Mesenchymal stem cell (in vitro differentiated cells and primary cell): ENCODE measurements around the gene BSDC1. TPM values are rescaled to one million over a fixed set of nuclear protein-coding genes. Genes with fewer than 3 reads are reported as not detected.
"Not testable (repeated sequence)": the region's sequence is repeated elsewhere in the genome, so short reads cannot be mapped to it uniquely, and the experiment has no call there.

ENCODE experiments used
- DNase-seq: peaks from one replicate; pipeline ENCODE4 v3.0.0-alpha.2; 2013
- H2AFZ ChIP-seq: one replicate; pipeline ENCODE4 v1.6.1; 2013; ENCODE audit warnings: low read depth, mild to moderate bottlenecking, control low read depth, inconsistent platforms, low read length, moderate library complexity
- H2AK5ac ChIP-seq: 2 replicates; pipeline ENCODE4 v1.6.1; 2013; ENCODE audit warnings: low read length, moderate library complexity, mild to moderate bottlenecking, inconsistent platforms; ENCODE audit not compliant: severe bottlenecking
- H2BK120ac ChIP-seq: one replicate; pipeline ENCODE4 v1.6.1; 2013; ENCODE audit warnings: low read depth, mild to moderate bottlenecking, inconsistent platforms, low read length, moderate library complexity
- H2BK12ac ChIP-seq, 2 experiments: one replicate each; pipeline ENCODE4 v1.6.1; 2013; ENCODE audit warnings: inconsistent platforms in 2 of 2, low read length in 2 of 2, mild to moderate bottlenecking in 2 of 2, moderate library complexity in 2 of 2, control low read depth in 1 of 2
- H2BK15ac ChIP-seq: one replicate; pipeline ENCODE4 v1.6.1; 2013; ENCODE audit warnings: mild to moderate bottlenecking, low read depth, inconsistent platforms; ENCODE audit not compliant: poor library complexity, severe bottlenecking
- H2BK5ac ChIP-seq: 2 replicates; pipeline ENCODE4 v1.6.1; 2013; ENCODE audit warnings: low read depth, mild to moderate bottlenecking, low read length, control low read depth, inconsistent platforms; ENCODE audit not compliant: poor library complexity, severe bottlenecking
- H3K14ac ChIP-seq, 2 experiments: one replicate each; pipeline ENCODE4 v1.6.1; 2013; ENCODE audit warnings: inconsistent platforms in 2 of 2, low read length in 2 of 2, control low read depth in 1 of 2, mild to moderate bottlenecking in 1 of 2, moderate library complexity in 1 of 2
- H3K18ac ChIP-seq, 2 experiments: one replicate each; pipeline ENCODE4 v1.6.1; 2013; ENCODE audit warnings: inconsistent platforms in 2 of 2, low read length in 2 of 2, control low read depth in 1 of 2, low read depth in 1 of 2, mild to moderate bottlenecking in 1 of 2
- H3K23ac ChIP-seq, 2 experiments: one replicate each; pipeline ENCODE4 v1.6.1; 2013; ENCODE audit warnings: inconsistent platforms in 2 of 2, low read length in 2 of 2, mild to moderate bottlenecking in 2 of 2, moderate library complexity in 2 of 2, control low read depth in 1 of 2
- H3K27ac ChIP-seq: 2 replicates; pipeline ENCODE4 v1.5.1; 2013; ENCODE audit warnings: mild to moderate bottlenecking, moderate library complexity, low read length, control low read depth, inconsistent platforms; ENCODE audit not compliant: poor library complexity, severe bottlenecking
- H3K27me3 ChIP-seq, 2 experiments: 2 replicates each; pipeline versions ENCODE4 v1.6.1 to v1.7.0; 2013; ENCODE audit warnings: low read length in 2 of 2, mild to moderate bottlenecking in 2 of 2, moderate library complexity in 2 of 2, control low read depth in 1 of 2, inconsistent platforms in 1 of 2; ENCODE audit not compliant: control insufficient read depth in 1 of 2, insufficient read depth in 1 of 2
- H3K36me3 ChIP-seq, 2 experiments: 2 replicates each; pipeline versions ENCODE4 v1.6.1 to v1.7.0; 2013; ENCODE audit warnings: low read length in 2 of 2, control low read depth in 1 of 2, inconsistent platforms in 1 of 2, low read depth in 1 of 2, mild to moderate bottlenecking in 1 of 2; ENCODE audit not compliant: insufficient read depth in 2 of 2, control insufficient read depth in 1 of 2
- H3K4ac ChIP-seq, 2 experiments: one replicate each; pipeline ENCODE4 v1.6.1; 2013; ENCODE audit warnings: inconsistent platforms in 2 of 2, low read length in 2 of 2, mild to moderate bottlenecking in 2 of 2, moderate library complexity in 2 of 2, control low read depth in 1 of 2, low read depth in 1 of 2
- H3K4me1 ChIP-seq: 2 replicates; pipeline ENCODE4 v1.6.1; 2013; ENCODE audit warnings: low read depth, low read length, control low read depth; ENCODE audit not compliant: control insufficient read depth, insufficient read depth
- H3K4me2 ChIP-seq: 2 replicates; pipeline ENCODE4 v1.6.1; 2013; ENCODE audit warnings: low read length, mild to moderate bottlenecking, inconsistent platforms; ENCODE audit not compliant: poor library complexity, severe bottlenecking
- H3K4me3 ChIP-seq, 2 experiments: 2 replicates each; pipeline versions ENCODE4 v1.5.1 to v1.7.0; 2013; ENCODE audit warnings: low read length in 2 of 2, mild to moderate bottlenecking in 2 of 2, control low read depth in 1 of 2, low read depth in 1 of 2; ENCODE audit not compliant: insufficient read depth in 1 of 2
- H3K79me1 ChIP-seq: replicated peaks from 2 replicates; pipeline ENCODE4 v1.6.1; 2013; ENCODE audit warnings: mild to moderate bottlenecking, control low read depth, low read length, inconsistent platforms; ENCODE audit not compliant: poor library complexity, severe bottlenecking
- H3K9ac ChIP-seq: 2 replicates; pipeline ENCODE4 v1.7.0; 2013; ENCODE audit warnings: mild to moderate bottlenecking, low read length, moderate library complexity
- H3K9me3 ChIP-seq: 2 replicates; pipeline ENCODE4 v1.7.0; 2013; ENCODE audit warnings: mild to moderate bottlenecking, low read length; ENCODE audit not compliant: control insufficient read depth
- H4K8ac ChIP-seq: one replicate; pipeline ENCODE4 v1.6.1; 2013; ENCODE audit warnings: inconsistent platforms, mild to moderate bottlenecking, low read length, moderate library complexity
- H4K91ac ChIP-seq: one replicate; pipeline ENCODE4 v1.6.1; 2013; ENCODE audit warnings: mild to moderate bottlenecking, low read length, inconsistent platforms
- WGBS: methylation state at CpG from one replicate; pipeline ENCODE4 v1.1.7; 2013; ENCODE audit warnings: mixed read lengths; 5-methylcytosine and 5-hydroxymethylcytosine counted together
- polyA plus RNA-seq, 2 experiments: library from polyadenylated mRNA; stranded (reverse); fragments of 200-250 nt; gene quantifications; one replicate each; pipeline ENCODE4 v1.2.3, GENCODE V29; 2013

Gene BSDC1
- polyA plus RNA-seq (2013, experiment 1 of 2): 35.1 TPM
- polyA plus RNA-seq (2013, experiment 2 of 2): 33.7 TPM

- H2BK12ac ChIP-seq: no peak within 1 kb of the TSS
- peaks cover 9% of the 10 kb centered on the region for H3K4me1 ChIP-seq
- peak within 1 kb of the TSS; percentile 41 to 64 for H3K18ac ChIP-seq
- H3K27me3 ChIP-seq: no peaks in the 10 kb centered on the region
- H3K9ac ChIP-seq: peak within 1 kb of the TSS; percentile 99
- no peak within 1 kb of the TSS for H2BK5ac ChIP-seq
- peak within 1 kb of the TSS; percentile 33 for H2BK15ac ChIP-seq
- WGBS: under 1% methylated on average over 48 of the region's 48 CpGs
- peak within 1 kb of the TSS; percentile 56 to 58 for H3K4ac ChIP-seq
- peak within 1 kb of the TSS; percentile 30 for H2BK120ac ChIP-seq
- H4K91ac ChIP-seq: peak within 1 kb of the TSS; percentile 80
- no peaks in the 10 kb centered on the region for H3K9me3 ChIP-seq
- H3K27ac ChIP-seq: peak within 1 kb of the TSS; percentile 78
- H3K4me3 ChIP-seq: peak within 1 kb of the TSS; percentile 80 to 92
- H3K4me2 ChIP-seq: peak within 1 kb of the TSS; percentile 82
- peak; percentile 100 for DNase-seq
- H2AFZ ChIP-seq: peak within 1 kb of the TSS; percentile 56
- no peak within 1 kb of the TSS for H2AK5ac ChIP-seq
- peak within 1 kb of the TSS in 1 of 2 experiments; percentile 28 for H3K14ac ChIP-seq
- peaks cover 16 to 31% of the 10 kb centered on the region in 2 experiments for H3K36me3 ChIP-seq
- peaks cover 23% of the 10 kb centered on the region for H3K79me1 ChIP-seq
- H3K23ac ChIP-seq: no peak within 1 kb of the TSS
- H4K8ac ChIP-seq: peak within 1 kb of the TSS; percentile 88
Measured at GRCh38 chr1:32394141-32394889, at the start of gene BSDC1. BSDC1 (minus strand) TSS chr1:32394441; CDS start chr1:32394414, 27 bp downstream.

GRCh38 chr1:32441467-32441866, 47.2 kb upstream of the BSDC1 start:
- H3K9ac ChIP-seq, H3K79me1 ChIP-seq, H3K23ac ChIP-seq, H3K9me3 ChIP-seq, H3K4me3 ChIP-seq, H4K91ac ChIP-seq, H2BK12ac ChIP-seq, H2AK5ac ChIP-seq, H3K18ac ChIP-seq, H3K14ac ChIP-seq, H3K4ac ChIP-seq, H4K8ac ChIP-seq, H3K36me3 ChIP-seq, H3K4me1 ChIP-seq, DNase-seq, H2AFZ ChIP-seq, H2BK120ac ChIP-seq, H2BK5ac ChIP-seq, H3K4me2 ChIP-seq, H2BK15ac ChIP-seq, H3K27ac ChIP-seq: not testable (repeated sequence)
- peaks cover 13 to 16% of the 10 kb centered on the region in 2 experiments for H3K27me3 ChIP-seq
- 93% methylated on average over 10 of the region's 10 CpGs for WGBS

- H3K4me2 ChIP-seq, H3K9me3 ChIP-seq, H2BK120ac ChIP-seq, H2BK12ac ChIP-seq, H3K4me1 ChIP-seq, H2AFZ ChIP-seq, H2BK5ac ChIP-seq, H3K18ac ChIP-seq, H4K91ac ChIP-seq, H3K4me3 ChIP-seq, H3K27ac ChIP-seq, H2BK15ac ChIP-seq, DNase-seq, H4K8ac ChIP-seq, H3K9ac ChIP-seq, H3K4ac ChIP-seq, H3K79me1 ChIP-seq, H2AK5ac ChIP-seq, H3K36me3 ChIP-seq, H3K14ac ChIP-seq, H3K23ac ChIP-seq: not testable (repeated sequence)
- peaks cover 12 to 13% of the 10 kb centered on the region in 2 experiments for H3K27me3 ChIP-seq
- 88% methylated on average over 1 of the region's 4 CpGs for WGBS
Measured at GRCh38 chr1:32438777-32439176, 44.5 kb upstream of the BSDC1 start.

- Histone ChIP-seq H2AFZ (no peak overlapping the region), H3K9ac (no peak overlapping the region), H3K23ac (no peak overlapping the region), H2BK120ac (no peak overlapping the region), H3K4me1 (no peaks in the 10 kb centered on the region), H4K8ac (no peak overlapping the region), H2BK12ac (no peak overlapping the region), H3K18ac (no peak overlapping the region), H3K4me2 (no peak overlapping the region), H3K4ac (no peak overlapping the region), H3K9me3 (peaks cover 7% of the 10 kb centered on the region), H3K27me3 (peaks cover 7 to 13% of the 10 kb centered on the region in 2 experiments), H2BK15ac (no peak overlapping the region), H2BK5ac (no peak overlapping the region), H3K14ac (no peak overlapping the region), H3K27ac (no peak overlapping the region), H4K91ac (no peak overlapping the region), H3K36me3 (no peaks in the 10 kb centered on the region), H3K4me3 (no peak overlapping the region), H3K79me1 (no peaks in the 10 kb centered on the region), H2AK5ac (no peak overlapping the region)
- no peak for DNase-seq
- 50% methylated on average over 1 of the region's 1 CpG for WGBS
Measured at GRCh38 chr1:32438136-32438535, 43.9 kb upstream of the BSDC1 start.
